Fibroblast of mammary gland (primary cell): ENCODE measurements around the gene SLC26A2.

Source experiments
- DNase-seq: peaks from one replicate; pipeline ENCODE4 v3.0.0-alpha.2; 2010; ENCODE audit warnings: low read depth
- H3K4me3 ChIP-seq: 2 replicates; pipeline ENCODE4 v1.5.1; 2011; ENCODE audit warnings: low read depth, mild to moderate bottlenecking, low read length, moderate library complexity; ENCODE audit not compliant: control insufficient read depth
- CTCF ChIP-seq: conservative IDR thresholded peaks from 2 replicates; pipeline ENCODE4 v1.5.1; 2011; ENCODE audit warnings: low read depth, low read length, inconsistent platforms; ENCODE audit not compliant: control insufficient read depth, insufficient read depth

Gene SLC26A2

GRCh38 chr5:149930749-149931574, 29.6 kb upstream of the SLC26A2 start:
- no peak for DNase-seq
- TF ChIP-seq CTCF = no peak
- H3K4me3 ChIP-seq = no peak overlapping the region

GRCh38 chr5:149931992-149932436, 28.5 kb upstream of the SLC26A2 start:
- no peak for TF ChIP-seq CTCF
- no peak for DNase-seq
- no peak overlapping the region for H3K4me3 ChIP-seq

- no peak for DNase-seq
- peak; percentile 27 for TF ChIP-seq CTCF
- no peak overlapping the region for H3K4me3 ChIP-seq
Observed at GRCh38 chr5:149932445-149933350, 27.9 kb upstream of the SLC26A2 start.

- DNase-seq = no peak
Observed at GRCh38 chr5:149935431-149935901, 25.1 kb upstream of the SLC26A2 start.

GRCh38 chr5:149936044-149936699, 24.4 kb upstream of the SLC26A2 start:
- DNase-seq = no peak
- H3K4me3 ChIP-seq = no peak overlapping the region
- no peak for TF ChIP-seq CTCF

More at GRCh38 chr5:149935431-149935901, 25.1 kb upstream of the SLC26A2 start:
- TF ChIP-seq CTCF = no peak
- H3K4me3 ChIP-seq = no peak overlapping the region

GRCh38 chr5:149936700-149937091, 23.9 kb upstream of the SLC26A2 start:
- no peak for TF ChIP-seq CTCF
- DNase-seq = peak; percentile 56
- H3K4me3 ChIP-seq = no peak overlapping the region
